BJ (cell line): Measurements from ENCODE around the gene PTPRM. TPM values are rescaled to one million over a fixed set of nuclear protein-coding genes. Genes with fewer than 3 reads are reported as not detected.

ENCODE experiments used
- CTCF ChIA-PET: fragments of 350-600 bp; formaldehyde crosslinking; extraction: SDS; loops from one replicate; lab custom pipeline; 2021; ENCODE audit warnings: antibody characterized with exemption, inconsistent platforms; lab: Yijun Ruan, JAX
- POLR2A ChIA-PET: fragments of 300-600 bp; sonication (Branson Sonifier 250); formaldehyde crosslinking; extraction: SDS; loops from one replicate; lab custom pipeline; 2021; ENCODE audit warnings: antibody characterized with exemption; lab: Charles Lee
- DNase-seq: peaks from one replicate; pipeline ENCODE4 v3.0.0-alpha.2; 2011; ENCODE audit warnings: low read depth
- H3K27me3 ChIP-seq: 2 replicates; pipeline ENCODE4 v1.6.0; 2011; ENCODE audit warnings: low read length; ENCODE audit not compliant: control insufficient read depth, insufficient read depth
- H3K36me3 ChIP-seq: 2 replicates; pipeline ENCODE4 v1.5.1; 2011; ENCODE audit warnings: low read length; ENCODE audit not compliant: control insufficient read depth, insufficient read depth
- H3K4me3 ChIP-seq: 2 replicates; pipeline ENCODE4 v1.5.1; 2011; ENCODE audit warnings: low read depth, mild to moderate bottlenecking, control low read depth, low read length
- polyA plus RNA-seq: library from polyadenylated mRNA; depleted of rRNA; stranded (reverse); fragments of >200 nt; gene quantifications from 2 replicates; pipeline ENCODE4 v1.2.3, GENCODE V29; 2011
- TF ChIP-seq, protein P1 (sequence below): IDR thresholded peaks from 2 replicates; pipeline ENCODE4 v1.5.1; 2011; ENCODE audit warnings: low read depth, mild to moderate bottlenecking, control low read depth, inconsistent platforms, low read length, moderate library complexity; ENCODE audit not compliant: insufficient read depth

PTPRM gene
- polyA plus RNA-seq, 1 experiment: 149 TPM

GRCh38 chr18:8264861-8265411, 697.8 kb downstream of the PTPRM start:
- Histone ChIP-seq H3K27me3 (no peaks in the 10 kb centered on the region), H3K4me3 (no peak overlapping the region), H3K36me3 (peaks cover under 1% of the 10 kb centered on the region; the same call in 1 of the 2 replicates)
- ChIA-PET POLR2A (no interaction called here), CTCF (no interaction called here)
- TF ChIP-seq, protein P1, sequence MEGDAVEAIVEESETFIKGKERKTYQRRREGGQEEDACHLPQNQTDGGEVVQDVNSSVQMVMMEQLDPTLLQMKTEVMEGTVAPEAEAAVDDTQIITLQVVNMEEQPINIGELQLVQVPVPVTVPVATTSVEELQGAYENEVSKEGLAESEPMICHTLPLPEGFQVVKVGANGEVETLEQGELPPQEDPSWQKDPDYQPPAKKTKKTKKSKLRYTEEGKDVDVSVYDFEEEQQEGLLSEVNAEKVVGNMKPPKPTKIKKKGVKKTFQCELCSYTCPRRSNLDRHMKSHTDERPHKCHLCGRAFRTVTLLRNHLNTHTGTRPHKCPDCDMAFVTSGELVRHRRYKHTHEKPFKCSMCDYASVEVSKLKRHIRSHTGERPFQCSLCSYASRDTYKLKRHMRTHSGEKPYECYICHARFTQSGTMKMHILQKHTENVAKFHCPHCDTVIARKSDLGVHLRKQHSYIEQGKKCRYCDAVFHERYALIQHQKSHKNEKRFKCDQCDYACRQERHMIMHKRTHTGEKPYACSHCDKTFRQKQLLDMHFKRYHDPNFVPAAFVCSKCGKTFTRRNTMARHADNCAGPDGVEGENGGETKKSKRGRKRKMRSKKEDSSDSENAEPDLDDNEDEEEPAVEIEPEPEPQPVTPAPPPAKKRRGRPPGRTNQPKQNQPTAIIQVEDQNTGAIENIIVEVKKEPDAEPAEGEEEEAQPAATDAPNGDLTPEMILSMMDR: no peak
- no peak for DNase-seq

- no peak overlapping the region for H3K4me3 ChIP-seq
- no peaks in the 10 kb centered on the region for H3K27me3 ChIP-seq
- ChIA-PET CTCF (no interaction called here), POLR2A (no interaction called here)
- DNase-seq: no peak
- no peaks in the 10 kb centered on the region for H3K36me3 ChIP-seq
- TF ChIP-seq, protein P1: no peak
These were observed 705.1 kb downstream of the PTPRM start for GRCh38 chr18:8272254-8272653.

- CTCF ChIA-PET: interaction anchor here (1.3 kb wide), 1 partner anchor 98 kb away, joined by 4 read pairs; no protein-coding TSS in a partner anchor
- no peak overlapping the region for H3K4me3 ChIP-seq
- POLR2A ChIA-PET: no interaction called here
- H3K27me3 ChIP-seq: no peaks in the 10 kb centered on the region
- H3K36me3 ChIP-seq: no peaks in the 10 kb centered on the region
- TF ChIP-seq, protein P1: no peak
- DNase-seq: no peak
These were observed 707.3 kb downstream of the PTPRM start for GRCh38 chr18:8274370-8274769.

GRCh38 chr18:8276406-8276805, 709.3 kb downstream of the PTPRM start:
- DNase-seq: no peak
- Histone ChIP-seq H3K36me3 (no peaks in the 10 kb centered on the region), H3K27me3 (no peaks in the 10 kb centered on the region), H3K4me3 (no peak overlapping the region)
- ChIA-PET POLR2A (no interaction called here), CTCF (interaction anchor here (1.2 kb wide), 1 partner anchor 15 kb away, joined by 4 read pairs; no protein-coding TSS in a partner anchor)
- TF ChIP-seq, protein P1: no peak

DNA sequence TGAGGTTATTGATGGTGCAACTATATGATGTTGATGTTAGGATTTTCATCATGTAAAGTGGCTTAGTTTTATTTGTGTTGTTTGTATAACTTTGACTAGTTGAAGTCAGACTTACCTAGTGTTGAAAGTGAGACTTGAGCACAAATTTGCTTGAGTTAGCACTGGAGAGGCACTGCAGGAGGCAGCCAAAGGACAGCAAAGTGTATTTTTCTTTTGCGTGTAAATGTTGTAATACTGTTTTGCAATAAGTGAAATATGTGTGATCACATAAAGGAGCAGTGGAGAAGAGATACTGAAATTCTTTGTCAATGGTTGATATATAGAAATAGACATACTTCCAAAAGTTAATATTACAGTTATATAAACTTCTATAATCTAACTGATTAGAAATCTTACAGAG, 710.2 kb downstream of the PTPRM start:
- POLR2A ChIA-PET: no interaction called here
- TF ChIP-seq, protein P1: no peak

More for the DNA sequence above, 710.2 kb downstream of the PTPRM start:
- no peak for DNase-seq
- no peak overlapping the region for H3K4me3 ChIP-seq
- no peaks in the 10 kb centered on the region for H3K36me3 ChIP-seq
- CTCF ChIA-PET: interaction anchor here (1.2 kb wide), 1 partner anchor 13 kb away, joined by 4 read pairs; no protein-coding TSS in a partner anchor
- H3K27me3 ChIP-seq: no peaks in the 10 kb centered on the region
